ENCODE results near the gene AQP3.
"Not testable (repeated sequence)": the region's sequence is repeated elsewhere in the genome, so short reads cannot be mapped to it uniquely, and the experiment has no call there.

Gene AQP3

GRCh38 chr9:33408087-33408486 is 39.3 kb downstream of the AQP3 start:
- no peak for DNase-seq (ENCODE audit: low read depth)

- no peak for DNase-seq (ENCODE audit: low read depth)
Measured at GRCh38 chr9:33407061-33407460, 40.3 kb downstream of the AQP3 start.

DNA sequence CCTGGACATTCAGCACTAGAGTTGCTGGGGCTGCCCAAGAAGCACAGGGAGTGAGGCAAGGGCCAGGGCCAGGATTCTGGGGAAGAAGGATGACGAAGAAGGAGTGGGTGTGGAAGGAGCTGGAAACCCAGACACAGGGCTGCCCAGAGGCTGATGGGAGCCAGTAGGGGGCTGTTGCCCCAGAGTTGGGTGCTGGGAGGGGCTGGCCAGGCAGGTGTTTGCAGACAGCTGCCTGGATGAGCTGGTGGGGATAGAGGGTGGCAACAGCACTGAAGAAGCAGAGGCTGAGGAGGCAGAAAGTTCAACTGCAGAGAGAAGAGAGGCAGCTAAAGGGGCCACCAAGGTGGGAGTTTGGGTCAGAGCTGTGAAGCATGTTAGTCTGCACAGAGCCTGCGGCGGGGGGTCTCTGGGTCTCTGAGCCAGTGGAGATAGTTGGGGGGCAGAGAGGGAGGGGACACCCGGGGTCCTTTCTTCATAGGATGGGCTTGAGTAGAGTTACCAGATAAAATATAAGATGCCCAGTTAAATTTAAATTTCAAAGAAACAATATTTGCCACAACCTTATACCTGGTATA is 42.5 kb downstream of the AQP3 start:
- no peak for DNase-seq (ENCODE audit: low read depth)

DNA sequence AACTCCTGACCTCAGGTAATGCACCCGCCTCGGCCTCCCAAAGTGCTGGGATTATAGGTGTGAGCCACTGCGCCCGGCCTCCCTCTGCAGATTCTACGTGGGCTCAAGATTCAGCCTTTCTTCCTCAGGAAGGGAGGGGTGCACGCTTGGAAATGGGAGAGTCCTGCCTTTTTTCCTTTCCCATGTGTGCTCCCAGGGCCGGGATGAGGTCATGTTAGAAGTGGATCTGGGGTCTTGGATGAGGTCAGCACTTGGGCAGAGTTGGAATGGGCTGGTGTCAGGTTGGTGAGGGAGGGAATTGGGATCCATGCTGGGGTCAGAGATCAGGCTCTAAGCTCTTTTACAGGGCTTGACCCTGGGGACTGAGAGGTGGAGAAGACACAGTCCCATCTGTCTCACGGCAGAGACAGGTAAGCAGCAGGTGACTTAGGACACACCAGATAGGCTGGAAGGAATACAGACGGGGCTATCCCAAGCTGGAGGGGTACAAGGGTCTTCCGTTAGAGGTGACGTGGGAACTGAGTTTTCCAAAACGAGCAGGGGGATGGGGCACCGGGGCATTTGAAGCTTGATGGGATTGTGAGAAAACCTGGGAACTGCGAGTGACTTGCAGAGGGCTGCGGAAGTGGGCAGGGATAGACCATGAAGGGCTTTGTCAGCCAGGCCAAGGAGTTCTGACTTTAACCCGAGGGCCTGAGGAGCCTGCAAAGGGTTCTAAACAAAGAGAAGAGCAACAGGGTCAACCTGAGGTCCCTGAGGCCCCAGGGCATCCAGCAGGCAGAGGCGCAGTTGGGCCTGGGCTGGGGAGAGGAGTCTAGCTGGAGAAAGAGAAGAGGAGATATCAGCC is 43.2 kb downstream of the AQP3 start:
- DNase-seq (ENCODE audit: low read depth), result no peak

GRCh38 chr9:33402371-33402770 is 45.0 kb downstream of the AQP3 start, which contains the start of gene AQP7:
TSS of gene AQP7 (minus strand) at chr9:33402568. CDS start at chr9:33401262, 1,306 bp downstream.
- not testable (repeated sequence) for DNase-seq (ENCODE audit: low read depth)

- DNase-seq (ENCODE audit: low read depth), result not testable (repeated sequence)
Measured at GRCh38 chr9:33401809-33402208, 45.6 kb downstream of the AQP3 start.

DNA sequence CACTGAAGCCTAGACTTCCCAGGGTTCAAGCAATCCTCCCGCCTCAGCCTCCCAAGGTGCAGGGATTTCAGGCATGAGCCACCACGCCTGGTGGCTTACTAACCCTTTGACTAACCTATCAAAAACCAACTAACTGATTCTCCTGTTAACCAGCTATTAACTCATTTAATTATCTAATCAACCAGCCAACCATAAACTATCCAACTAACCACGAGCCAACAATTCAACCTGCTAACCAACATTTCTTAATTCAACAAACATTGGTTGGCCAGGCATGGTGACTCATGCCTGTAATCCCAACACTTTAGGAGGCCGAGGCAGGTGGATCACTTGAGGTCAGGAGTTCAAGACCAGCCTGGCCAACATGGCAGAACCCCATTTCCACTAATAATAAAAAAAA is 48.3 kb downstream of the AQP3 start:
- DNase-seq (ENCODE audit: low read depth), result not testable (repeated sequence)

DNA sequence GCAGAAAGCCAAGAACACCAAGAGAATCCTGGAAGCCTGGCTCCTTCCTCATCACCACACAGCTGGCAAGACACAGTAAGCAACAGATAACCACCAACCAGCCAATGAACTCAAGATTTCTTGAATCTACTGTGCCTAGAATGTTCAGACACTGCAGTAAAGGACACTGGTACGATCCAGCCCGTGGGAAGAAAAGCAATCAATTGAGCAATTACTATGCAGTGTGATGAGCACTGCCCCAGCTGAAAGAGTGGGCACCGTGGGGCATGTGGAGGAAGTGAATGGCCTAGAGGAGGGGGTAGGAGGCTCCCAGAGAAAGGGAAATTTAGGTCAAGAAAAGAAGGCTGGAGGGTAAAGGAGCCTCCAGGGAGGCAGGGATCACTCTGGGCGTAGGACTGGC is 49.6 kb downstream of the AQP3 start:
- not testable (repeated sequence) for DNase-seq (ENCODE audit: low read depth)

DNA sequence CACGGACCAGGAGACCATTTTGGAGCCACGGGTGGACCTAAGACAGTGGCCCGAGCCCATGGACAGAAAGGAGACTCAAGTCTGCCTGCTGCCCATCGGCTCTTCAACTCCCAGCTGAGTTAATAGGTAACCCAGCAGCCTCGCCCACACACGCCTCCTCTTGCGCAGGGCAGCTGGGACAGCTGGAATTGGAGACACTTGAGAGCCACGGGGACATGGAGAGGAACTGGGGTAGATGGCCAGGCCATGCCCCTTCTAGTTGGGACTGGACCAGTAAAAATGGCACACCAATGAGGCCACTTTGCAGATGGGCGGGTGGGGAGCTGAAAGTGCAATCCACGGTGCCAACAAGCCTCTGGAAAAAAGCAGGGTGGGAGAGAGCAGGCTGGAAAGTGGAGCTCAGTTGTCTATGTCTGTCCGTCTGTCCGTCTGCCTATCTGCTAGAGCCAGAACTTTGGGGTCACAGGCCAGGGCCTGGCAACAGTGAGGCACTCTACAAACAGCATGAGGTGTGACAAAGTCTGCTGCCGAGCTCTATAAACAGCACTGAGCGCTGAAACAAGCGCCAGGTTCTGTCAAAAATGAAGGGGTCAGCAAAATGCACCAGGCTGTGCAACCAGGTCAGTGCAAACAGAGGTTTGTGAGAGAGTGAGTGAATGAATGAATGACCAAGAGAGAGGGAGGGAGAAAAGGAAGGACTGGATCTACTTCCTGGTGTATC is 52.1 kb downstream of the AQP3 start:
- DNase-seq (ENCODE audit: low read depth), result not testable (repeated sequence)

DNA sequence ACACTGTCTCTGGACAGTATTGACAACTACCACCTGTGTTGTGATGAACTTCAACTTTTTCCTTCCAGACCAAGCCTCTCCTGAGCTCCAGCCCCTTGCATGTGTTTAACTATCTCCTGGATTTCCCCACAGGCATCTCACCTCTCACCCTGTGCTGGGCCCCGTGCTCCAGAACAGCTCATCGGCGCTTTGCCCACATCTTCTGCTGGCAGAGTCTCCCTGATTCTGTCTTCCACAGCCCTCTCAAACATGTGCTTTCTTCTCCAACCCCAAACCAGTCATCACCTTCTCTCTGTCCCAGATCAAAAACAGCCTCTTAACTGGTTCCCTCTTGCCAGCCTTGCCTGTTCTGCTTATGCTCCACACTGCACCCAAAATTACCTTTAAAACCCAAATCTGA is 53.4 kb downstream of the AQP3 start:
- DNase-seq (ENCODE audit: low read depth), result not testable (repeated sequence)

DNA sequence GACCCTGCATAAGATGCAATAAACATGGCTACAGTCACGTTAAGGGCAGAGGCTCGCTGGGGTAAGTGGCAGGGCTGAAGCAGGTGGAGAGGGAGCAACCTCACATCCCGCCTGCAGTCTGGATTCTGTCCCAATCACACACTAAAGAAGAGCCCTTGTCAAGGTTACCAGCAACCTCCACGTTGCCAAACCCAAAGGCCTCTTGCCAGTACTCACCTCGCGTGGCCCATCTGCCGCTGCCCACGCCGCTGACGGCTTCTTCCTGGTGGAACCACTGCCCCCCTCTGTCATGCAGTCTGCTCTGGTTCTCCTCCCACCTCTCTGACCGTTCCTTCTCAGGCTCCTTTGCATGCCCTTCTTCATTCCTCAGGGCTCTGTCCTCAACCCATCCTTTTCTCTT is 53.8 kb downstream of the AQP3 start:
- no peak for DNase-seq (ENCODE audit: low read depth)

- not testable (repeated sequence) for DNase-seq (ENCODE audit: low read depth)
Measured at GRCh38 chr9:33392591-33393021, 54.8 kb downstream of the AQP3 start.
